Activated T-cell treated with anti-CD3 and anti-CD28 coated beads, Interleukin-2, amount 50 U/mL, for 4 hours (primary cell): Measurements from ENCODE around the gene RUBCNL. TPM values are rescaled to one million over a fixed set of nuclear protein-coding genes. Genes with fewer than 3 reads are reported as not detected.
A peak's percentile ranks its signal among the peaks of the same experiment; 100 is the strongest.

Experiments used
- ATAC-seq, 2 donors: fragments of 200-7000 bp; cut with Tn5 transposase; one replicate each; pipeline ENCODE4 v1.10.0; 2021
- DNase-seq: peaks from one replicate; pipeline ENCODE4 v3.0.0-alpha.2; 2020
- H3K27me3 Mint-ChIP-seq: one replicate; pipeline ENCODE4 v1.8.0; 2021; ENCODE audit warnings: low read depth, mixed read lengths
- H3K36me3 Mint-ChIP-seq: one replicate; pipeline ENCODE4 v1.8.0; 2022; ENCODE audit warnings: mixed read lengths; ENCODE audit not compliant: insufficient read depth
- H3K4me1 Mint-ChIP-seq: one replicate; pipeline ENCODE4 v1.8.0; 2021; ENCODE audit warnings: low read depth, mixed read lengths
- H3K4me3 Mint-ChIP-seq: one replicate; pipeline ENCODE4 v1.8.0; 2021; ENCODE audit warnings: mild to moderate bottlenecking, moderate library complexity, mixed read lengths
- H3K9me3 Mint-ChIP-seq: one replicate; pipeline ENCODE4 v1.8.0; 2021; ENCODE audit warnings: mixed read lengths
- total RNA-seq, 3 donors: library from RNA; stranded (reverse); gene quantifications; one replicate each; pipeline ENCODE4 v1.2.1, GENCODE V29; 2021

RUBCNL gene
- total RNA-seq, 3 donors from 2014 or later, result 0.94 to 1.8 (median 1.1) TPM

DNA sequence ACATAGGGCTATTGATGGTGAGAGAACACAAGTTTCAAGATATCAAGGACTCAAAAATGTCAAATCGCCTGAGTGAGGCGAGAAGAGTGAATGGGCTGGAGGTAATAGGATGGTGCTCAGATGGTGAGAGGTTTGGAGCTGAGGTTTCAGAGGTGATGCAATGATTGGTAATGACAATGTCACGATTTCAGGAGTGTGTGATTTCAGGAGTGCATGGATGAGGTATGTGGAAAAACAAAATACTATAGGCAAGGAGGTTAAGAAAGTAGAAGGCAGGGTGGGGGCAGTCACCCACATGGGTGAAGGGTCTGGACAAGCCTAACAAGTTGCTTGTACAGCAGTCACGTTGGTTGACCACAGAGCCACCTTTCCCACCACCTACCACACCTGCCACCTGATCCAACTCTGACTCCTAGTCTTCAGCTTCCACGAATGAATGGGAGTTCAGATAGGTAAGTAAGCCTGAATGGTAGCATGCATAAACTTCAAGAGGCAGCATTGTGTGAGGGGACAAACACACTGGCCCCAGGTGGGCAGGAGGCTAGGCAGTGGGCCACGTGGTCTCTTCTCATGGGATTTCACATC is 71.5 kb downstream of the RUBCNL start:
- H3K9me3 Mint-ChIP-seq, result no peaks in the 10 kb centered on the region
- peaks cover 18% of the 10 kb centered on the region for H3K36me3 Mint-ChIP-seq
- ATAC-seq, result no peak

DNA sequence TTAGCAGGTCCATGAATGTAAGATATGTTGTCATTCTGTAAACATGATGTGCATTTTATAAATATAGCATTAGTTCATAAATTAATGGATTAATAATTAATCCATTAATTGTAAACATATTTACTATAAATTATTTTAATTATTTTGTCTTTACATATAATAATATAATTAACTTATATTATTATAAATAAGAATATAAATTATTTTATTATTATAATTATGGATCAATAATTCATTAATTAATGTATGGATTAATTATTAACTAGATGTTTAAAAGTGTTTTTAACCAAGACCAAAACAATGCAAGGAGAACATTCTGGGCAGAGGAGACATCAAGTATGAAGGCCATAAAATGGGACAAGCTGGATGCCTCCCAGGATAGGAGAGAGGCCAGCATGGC is 72.0 kb downstream of the RUBCNL start:
- DNase-seq (no peak), ATAC-seq (no peak)
- Mint-ChIP-seq H3K36me3 (peaks cover 18% of the 10 kb centered on the region), H3K4me1 (peaks cover 26% of the 10 kb centered on the region), H3K4me3 (no peak overlapping the region), H3K9me3 (peaks cover under 1% of the 10 kb centered on the region), H3K27me3 (no peaks in the 10 kb centered on the region)

More for the DNA sequence above, 71.5 kb downstream of the RUBCNL start:
- H3K4me1 Mint-ChIP-seq, result peaks cover 30% of the 10 kb centered on the region
- H3K27me3 Mint-ChIP-seq, result no peaks in the 10 kb centered on the region
- no peak for DNase-seq
- no peak overlapping the region for H3K4me3 Mint-ChIP-seq

DNA sequence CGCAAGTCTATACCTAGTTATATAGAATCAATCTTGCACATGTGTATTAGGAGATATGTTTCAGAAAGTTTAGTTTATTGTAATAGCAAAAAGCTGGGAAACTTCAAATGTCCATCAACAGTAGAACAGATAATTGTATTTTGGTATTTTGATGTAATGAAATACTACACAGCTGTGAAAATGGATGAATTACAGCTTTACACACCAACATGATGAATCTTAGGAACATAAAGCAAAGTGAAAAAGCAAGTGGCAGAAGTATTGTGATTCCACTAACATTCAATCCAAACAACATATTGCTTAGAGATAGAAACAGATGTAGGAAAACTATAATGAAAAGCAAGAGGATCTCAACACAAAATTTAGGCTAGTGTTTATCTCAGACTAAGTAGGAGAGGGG is 72.5 kb downstream of the RUBCNL start:
- peaks cover 20% of the 10 kb centered on the region for H3K36me3 Mint-ChIP-seq
- no peaks in the 10 kb centered on the region for H3K27me3 Mint-ChIP-seq
- no peak for DNase-seq
- H3K4me1 Mint-ChIP-seq, result peaks cover 26% of the 10 kb centered on the region
- peaks cover 5% of the 10 kb centered on the region for H3K9me3 Mint-ChIP-seq
- no peak overlapping the region for H3K4me3 Mint-ChIP-seq
- no peak for ATAC-seq

DNA sequence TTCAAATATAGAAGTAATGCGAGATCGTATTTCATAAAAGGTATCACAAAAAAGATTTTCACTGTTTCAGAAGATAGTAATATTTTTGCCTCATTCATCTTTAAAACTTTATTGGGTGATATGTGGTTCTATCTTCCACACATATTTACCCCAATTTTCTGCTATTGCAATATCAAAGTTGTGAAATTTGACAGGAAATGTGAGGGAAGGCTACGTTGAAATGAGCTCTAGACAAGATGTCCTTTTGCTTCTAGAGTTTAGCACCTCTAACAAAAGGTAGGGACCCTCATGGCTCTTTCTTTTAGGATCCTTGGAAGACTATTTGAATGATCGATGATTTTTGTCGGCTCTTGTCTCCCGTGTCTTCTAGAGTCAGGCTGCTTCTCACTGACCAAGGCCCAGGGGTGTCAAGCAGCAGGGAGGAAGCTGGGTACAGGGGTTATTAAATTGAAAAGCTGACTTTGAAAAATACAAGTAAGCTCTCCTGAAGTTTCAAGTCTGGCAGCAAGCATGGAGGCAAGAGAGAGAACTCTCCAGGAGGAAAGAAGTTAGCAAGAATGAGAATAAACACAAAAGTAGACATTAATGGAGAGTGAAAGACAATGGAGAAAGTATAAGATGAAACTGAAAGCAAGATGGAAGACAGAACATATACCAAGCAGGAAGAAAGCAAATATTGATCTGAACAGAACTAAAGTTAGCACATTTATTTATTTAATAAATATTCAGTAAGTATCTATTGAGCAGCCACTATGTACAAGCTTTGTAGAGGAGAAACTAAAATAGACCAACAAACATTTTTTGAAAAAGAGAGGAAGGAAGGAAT is 73.4 kb downstream of the RUBCNL start:
- no peak for ATAC-seq
- Mint-ChIP-seq H3K36me3 (peaks cover 20% of the 10 kb centered on the region), H3K4me1 (peaks cover 20% of the 10 kb centered on the region), H3K4me3 (peak overlapping the region; percentile 19), H3K27me3 (no peaks in the 10 kb centered on the region), H3K9me3 (peaks cover 7% of the 10 kb centered on the region)
- no peak for DNase-seq

DNA sequence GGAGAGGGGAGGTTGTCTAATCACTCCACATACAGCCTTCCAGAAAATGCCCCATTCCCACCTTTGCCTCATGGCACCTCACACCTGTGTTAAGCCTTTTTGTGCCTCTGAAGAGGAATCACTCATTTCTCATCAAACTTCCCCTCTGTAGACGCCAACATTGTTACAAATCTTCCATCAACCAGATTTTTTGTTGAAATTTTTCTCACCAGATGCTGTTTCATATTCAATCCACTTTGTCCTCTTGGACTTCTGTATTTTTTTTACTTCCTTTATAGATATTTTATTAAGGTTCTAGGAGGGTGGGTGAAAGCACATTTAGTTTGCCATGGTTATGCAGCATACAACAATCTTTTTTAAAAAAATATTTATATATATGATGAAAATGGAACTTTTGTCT is 74.0 kb downstream of the RUBCNL start:
- ATAC-seq (no peak), DNase-seq (no peak)
- Mint-ChIP-seq H3K9me3 (peaks cover 7% of the 10 kb centered on the region), H3K4me3 (no peak overlapping the region), H3K27me3 (no peaks in the 10 kb centered on the region), H3K4me1 (peaks cover 17% of the 10 kb centered on the region), H3K36me3 (peaks cover 22% of the 10 kb centered on the region)

DNA sequence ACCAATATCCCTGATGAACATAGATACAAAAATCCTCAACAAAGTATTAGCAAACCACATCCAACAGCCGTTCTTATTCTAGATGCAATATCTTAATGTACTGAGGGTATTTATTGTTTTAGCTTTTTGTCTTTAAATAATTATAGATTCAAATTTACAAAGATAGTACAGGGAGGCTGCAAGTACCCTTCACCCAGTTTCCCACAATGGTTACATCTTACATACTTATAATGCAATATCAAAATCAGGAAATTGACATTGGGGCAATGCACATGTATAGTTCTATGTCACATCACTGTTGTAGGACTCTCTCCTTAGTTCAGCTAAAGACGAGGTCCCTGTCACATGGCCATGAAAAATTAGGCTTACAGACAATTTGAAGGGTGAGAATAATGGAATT is 75.8 kb downstream of the RUBCNL start:
- peaks cover 17% of the 10 kb centered on the region for H3K36me3 Mint-ChIP-seq
- H3K4me1 Mint-ChIP-seq, result peaks cover 15% of the 10 kb centered on the region
- DNase-seq, result no peak
- H3K9me3 Mint-ChIP-seq, result peaks cover 7% of the 10 kb centered on the region
- no peak overlapping the region for H3K4me3 Mint-ChIP-seq
- no peaks in the 10 kb centered on the region for H3K27me3 Mint-ChIP-seq
- ATAC-seq, result no peak

DNA sequence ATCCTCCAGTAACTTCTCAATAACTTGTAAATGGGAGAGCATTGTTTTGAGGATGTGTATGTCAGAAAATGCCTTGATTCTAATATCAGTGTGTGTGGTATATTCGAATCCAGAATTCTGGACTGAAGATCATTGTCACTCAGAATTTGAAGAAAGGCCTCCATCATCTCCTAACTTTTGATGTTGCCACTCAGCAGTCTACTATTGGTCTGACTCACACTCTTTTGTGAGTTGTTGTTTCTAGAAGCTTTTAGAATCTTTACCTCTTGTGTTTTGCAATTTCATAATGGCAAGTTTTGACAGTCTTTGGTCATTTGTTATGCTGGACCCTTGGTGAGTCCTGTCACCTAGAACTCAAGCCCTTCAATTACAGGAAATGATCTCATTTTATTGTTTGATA is 77.0 kb downstream of the RUBCNL start:
- H3K27me3 Mint-ChIP-seq, result no peaks in the 10 kb centered on the region
- ATAC-seq (no peak), DNase-seq (no peak)
- H3K9me3 Mint-ChIP-seq, result peaks cover 7% of the 10 kb centered on the region
- H3K4me3 Mint-ChIP-seq, result no peak overlapping the region
- H3K36me3 Mint-ChIP-seq, result peaks cover 14% of the 10 kb centered on the region
- H3K4me1 Mint-ChIP-seq, result peaks cover 13% of the 10 kb centered on the region

DNA sequence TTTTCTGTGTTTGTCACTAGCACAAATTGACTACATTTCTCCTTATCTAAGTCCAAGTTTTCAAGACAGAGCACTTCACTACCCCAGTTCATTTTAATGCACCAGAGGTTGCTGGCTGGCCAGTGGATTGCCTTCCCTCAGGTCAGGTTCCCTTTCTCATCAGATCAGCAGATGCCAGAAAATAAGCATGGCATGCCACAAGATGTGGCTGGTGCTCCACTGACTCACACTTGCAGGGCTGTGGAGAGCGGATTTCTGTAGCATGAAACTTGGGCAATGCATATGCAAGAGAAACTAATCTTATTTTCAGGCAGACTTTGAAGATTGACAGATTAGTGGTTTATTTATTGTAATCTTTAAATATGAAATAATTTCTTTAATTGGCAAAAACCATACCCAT is 79.5 kb downstream of the RUBCNL start:
- H3K4me1 Mint-ChIP-seq, result peaks cover 15% of the 10 kb centered on the region
- DNase-seq (no peak), ATAC-seq (no peak)
- peaks cover 8% of the 10 kb centered on the region for H3K36me3 Mint-ChIP-seq
- H3K9me3 Mint-ChIP-seq, result peaks cover 14% of the 10 kb centered on the region
- no peak overlapping the region for H3K4me3 Mint-ChIP-seq
- no peaks in the 10 kb centered on the region for H3K27me3 Mint-ChIP-seq

DNA sequence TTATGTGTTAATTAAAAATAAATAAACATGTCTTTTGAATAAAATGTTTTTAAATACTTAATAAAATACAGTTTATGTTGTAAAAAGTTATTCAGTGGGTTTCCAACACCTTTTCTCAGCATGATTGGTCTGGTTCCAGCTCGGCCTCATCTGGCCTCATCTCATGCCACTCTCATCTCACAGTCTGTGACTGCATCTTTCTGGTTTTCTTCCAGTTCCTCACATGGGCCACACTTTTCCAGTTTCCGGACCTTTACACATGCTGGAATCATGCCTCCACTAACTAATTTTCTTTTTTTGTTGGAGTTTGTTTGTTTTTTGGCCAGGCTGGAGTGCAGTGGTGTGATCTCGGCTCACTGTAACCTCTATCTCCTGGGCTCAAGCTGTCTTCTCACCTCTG is 82.5 kb downstream of the RUBCNL start:
- H3K4me3 Mint-ChIP-seq, result peak overlapping the region; percentile 23
- peaks cover 15% of the 10 kb centered on the region for H3K4me1 Mint-ChIP-seq
- H3K36me3 Mint-ChIP-seq, result peaks cover 1% of the 10 kb centered on the region
- peaks cover 15% of the 10 kb centered on the region for H3K9me3 Mint-ChIP-seq
- ATAC-seq (no peak), DNase-seq (no peak)
- no peaks in the 10 kb centered on the region for H3K27me3 Mint-ChIP-seq

DNA sequence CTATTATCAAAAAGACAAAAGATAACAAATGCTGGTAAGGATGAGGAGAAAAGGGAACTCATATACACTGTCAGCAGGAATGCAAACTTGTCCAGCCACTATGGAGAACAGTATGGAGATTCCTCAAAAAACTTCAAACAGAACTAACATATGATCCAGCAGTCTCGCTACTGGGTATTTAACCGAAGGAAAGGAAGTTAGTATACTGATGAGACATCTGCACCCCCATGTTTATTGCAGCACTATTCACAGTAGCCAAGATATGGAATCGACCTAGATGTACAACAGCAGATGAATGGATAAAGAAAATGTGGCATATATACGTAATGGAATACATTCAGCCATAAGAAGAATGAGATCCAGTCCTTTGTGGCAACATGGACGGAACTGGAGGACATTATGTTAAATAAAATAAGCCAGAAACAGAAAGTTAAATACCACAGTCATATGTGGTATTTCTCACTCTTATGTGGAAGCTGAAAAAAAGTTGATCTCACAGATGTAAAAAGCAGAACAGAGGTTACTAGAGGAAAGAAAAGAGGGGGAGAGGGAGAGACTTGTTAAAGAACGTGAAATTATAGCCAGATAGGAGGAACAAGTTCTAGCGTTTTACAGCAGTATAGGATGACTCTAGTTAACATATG is 83.2 kb downstream of the RUBCNL start:
- DNase-seq, result no peak
- Mint-ChIP-seq H3K9me3 (peaks cover 15% of the 10 kb centered on the region), H3K27me3 (no peaks in the 10 kb centered on the region), H3K4me1 (peaks cover 17% of the 10 kb centered on the region), H3K36me3 (peaks cover 1% of the 10 kb centered on the region), H3K4me3 (peak overlapping the region; percentile 19)
- peak; percentile 61 to 72 for ATAC-seq

DNA sequence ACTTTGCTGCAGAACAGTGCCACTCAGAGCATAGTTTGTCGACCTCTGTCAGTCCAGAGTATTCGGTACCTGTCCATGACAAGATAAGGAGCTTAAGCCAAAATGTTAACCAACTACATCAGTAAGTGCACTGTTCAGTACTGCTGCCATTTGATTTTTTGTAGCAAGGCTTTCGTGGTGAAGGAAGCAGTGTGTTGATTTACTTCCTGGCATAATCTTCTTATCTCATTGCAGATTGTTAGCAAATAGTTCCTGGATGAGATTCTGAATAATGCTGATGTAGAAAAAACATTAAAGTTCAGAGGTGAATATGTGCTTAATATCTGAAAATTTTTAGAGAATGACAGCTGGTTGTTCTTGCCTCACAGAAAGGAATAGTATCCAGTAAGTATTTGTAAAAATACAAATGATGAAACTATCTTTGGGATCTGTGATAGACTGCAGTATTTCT is 89.7 kb downstream of the RUBCNL start:
- Mint-ChIP-seq H3K9me3 (peaks cover 8% of the 10 kb centered on the region), H3K27me3 (no peaks in the 10 kb centered on the region), H3K4me3 (no peak overlapping the region)

DNA sequence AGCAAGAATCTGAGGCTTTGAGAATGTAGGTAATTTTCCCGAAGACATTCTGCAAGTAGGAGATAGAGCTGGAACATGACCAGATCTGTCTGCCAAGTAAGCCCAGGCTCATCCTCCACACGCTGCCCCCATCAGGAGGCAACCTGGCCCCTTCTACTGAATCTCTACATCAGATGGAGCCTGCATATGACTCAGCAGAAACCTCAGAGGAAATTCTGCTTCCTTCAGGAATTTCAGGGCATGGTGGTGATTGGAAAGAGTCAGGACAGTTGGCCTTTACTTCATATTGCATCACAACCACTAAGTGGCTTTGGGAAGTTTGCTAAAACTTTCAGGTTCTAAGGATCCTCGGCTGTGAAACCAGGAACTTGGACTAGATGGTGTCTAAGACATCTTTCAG is 90.1 kb downstream of the RUBCNL start:
- H3K9me3 Mint-ChIP-seq, result peaks cover 4% of the 10 kb centered on the region
- ATAC-seq, result no peak
- H3K36me3 Mint-ChIP-seq, result no peaks in the 10 kb centered on the region
- H3K27me3 Mint-ChIP-seq, result no peaks in the 10 kb centered on the region
- DNase-seq, result no peak
- peaks cover 47% of the 10 kb centered on the region for H3K4me1 Mint-ChIP-seq
- no peak overlapping the region for H3K4me3 Mint-ChIP-seq

More for the DNA sequence above, 89.7 kb downstream of the RUBCNL start:
- Mint-ChIP-seq H3K36me3 (no peaks in the 10 kb centered on the region), H3K4me1 (peaks cover 47% of the 10 kb centered on the region)
- no peak for ATAC-seq
- DNase-seq, result no peak

DNA sequence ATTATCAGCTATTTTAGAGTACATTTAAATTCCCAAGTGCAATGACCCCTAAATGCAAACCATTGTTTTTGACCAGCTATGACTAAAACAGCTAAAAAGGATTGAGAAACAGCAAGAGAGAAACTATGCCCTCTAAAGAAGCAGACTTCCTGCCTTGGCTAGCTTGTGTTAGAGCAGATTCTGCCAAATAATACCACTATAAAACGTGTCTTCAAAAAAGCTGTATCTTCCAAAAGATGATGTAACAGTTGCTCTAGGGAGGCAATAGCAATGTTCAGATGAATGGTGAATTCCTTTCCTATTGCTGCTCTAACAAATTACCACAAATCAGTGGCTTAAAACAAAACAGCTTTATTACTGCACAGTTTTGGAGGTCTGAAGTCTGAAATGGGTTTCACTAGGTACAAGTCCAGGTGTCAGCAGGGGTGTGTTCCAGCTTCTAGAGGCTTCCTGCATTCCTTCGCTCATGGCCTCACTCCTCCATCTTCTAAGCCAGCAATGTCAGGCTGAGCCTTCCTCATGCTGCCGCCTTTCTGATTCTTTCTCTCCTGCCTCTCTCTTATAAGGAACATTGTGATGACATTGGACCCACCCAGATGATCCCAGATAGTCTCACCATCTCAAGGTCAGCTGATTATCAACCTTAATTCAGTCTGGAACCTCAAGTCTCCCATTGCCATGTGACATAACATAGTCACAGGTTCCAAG is 90.8 kb downstream of the RUBCNL start:
- peaks cover 4% of the 10 kb centered on the region for H3K9me3 Mint-ChIP-seq
- ATAC-seq (peak; percentile 40 to 60), DNase-seq (no peak)
- H3K36me3 Mint-ChIP-seq, result no peaks in the 10 kb centered on the region
- H3K4me1 Mint-ChIP-seq, result peaks cover 47% of the 10 kb centered on the region
- no peaks in the 10 kb centered on the region for H3K27me3 Mint-ChIP-seq
- peak overlapping the region; percentile 69 for H3K4me3 Mint-ChIP-seq

DNA sequence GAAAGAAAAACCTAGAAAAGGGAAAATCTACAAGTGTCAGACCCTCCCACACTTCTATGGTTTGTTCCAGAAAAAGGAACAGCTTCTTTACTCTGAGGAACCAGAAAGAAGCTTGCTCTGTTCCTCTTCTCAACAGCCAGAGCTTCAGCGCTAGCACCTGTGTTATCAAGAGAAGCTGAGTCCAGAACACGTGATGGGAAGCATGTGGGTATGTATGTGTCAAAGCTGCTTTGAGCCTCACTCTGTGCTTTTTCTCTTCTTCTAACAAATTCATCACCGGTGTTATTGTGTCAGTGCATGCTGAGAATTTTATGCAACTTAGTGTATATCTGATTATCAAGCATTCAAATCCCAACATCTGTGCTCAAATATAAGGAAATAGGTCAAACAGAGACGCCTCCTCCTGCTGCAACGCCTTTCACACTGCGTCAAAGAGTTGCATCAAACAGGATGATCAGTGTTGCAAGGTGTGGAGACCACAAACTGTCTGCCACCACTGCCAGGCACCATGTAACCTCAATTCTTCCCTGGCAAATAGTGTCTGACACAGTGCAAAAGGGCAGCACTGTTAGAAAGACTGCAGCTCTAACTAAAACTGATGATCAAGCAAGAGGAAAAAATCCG is 91.4 kb downstream of the RUBCNL start:
- H3K9me3 Mint-ChIP-seq, result peaks cover 4% of the 10 kb centered on the region
- no peaks in the 10 kb centered on the region for H3K27me3 Mint-ChIP-seq
- DNase-seq, result peak; percentile 28
- peaks cover 47% of the 10 kb centered on the region for H3K4me1 Mint-ChIP-seq
- ATAC-seq, result peak; percentile 81 to 87
- no peaks in the 10 kb centered on the region for H3K36me3 Mint-ChIP-seq
- peak overlapping the region; percentile 69 for H3K4me3 Mint-ChIP-seq
